ENCODE results near the gene SDCCAG8. TPM values are rescaled to one million over a fixed set of nuclear protein-coding genes. Genes with fewer than 3 reads are reported as not detected.

SDCCAG8 gene
- total RNA-seq, 1 experiment from 2014 or later: 10.0 TPM

GRCh38 chr1:243393096-243393495 is 137.3 kb downstream of the SDCCAG8 start:
- Histone ChIP-seq H2AK5ac (ENCODE audit: insufficient read length, low read length) (no peak overlapping the region), H2AFZ (ENCODE audit: low read length) (no peak overlapping the region), H3K79me1 (ENCODE audit: insufficient read depth, low read depth, low read length, poor library complexity, severe bottlenecking) (no peaks in the 10 kb centered on the region), H2BK20ac (ENCODE audit: low read depth, low read length, poor library complexity, severe bottlenecking) (no peak overlapping the region), H4K91ac (ENCODE audit: insufficient read length, low read depth, low read length) (no peak overlapping the region), H3K79me2 (ENCODE audit: insufficient read depth, low read length) (no peaks in the 10 kb centered on the region), H4K5ac (ENCODE audit: insufficient read length, low read depth, low read length) (no peak overlapping the region), H4K20me1 (ENCODE audit: control insufficient read depth, insufficient read depth, insufficient read length) (no peaks in the 10 kb centered on the region), H2BK5ac (ENCODE audit: insufficient read length, low read length) (no peak overlapping the region), H3K4me2 (ENCODE audit: insufficient read depth, insufficient read length, low read length) (no peak overlapping the region), H2BK120ac (ENCODE audit: low read depth, low read length, poor library complexity, severe bottlenecking) (no peak overlapping the region), H3K14ac (ENCODE audit: insufficient read depth, low read length) (no peak overlapping the region), H3K27me3 (ENCODE audit: insufficient read depth, low read length) (no peaks in the 10 kb centered on the region), H3T11ph (ENCODE audit: low read length) (no peak overlapping the region), H3K18ac (ENCODE audit: insufficient read length, low read depth, low read length) (no peak overlapping the region), H3K23ac (ENCODE audit: insufficient read length, low read depth, low read length) (no peak overlapping the region), H4K8ac (replicated peaks; ENCODE audit: insufficient read length, low read depth, low read length) (no peak overlapping the region), H3K9me3 (ENCODE audit: control insufficient read depth, low read depth, low read length) (no peaks in the 10 kb centered on the region), H3K9ac (ENCODE audit: extremely low read depth, insufficient read length, low read length) (no peak overlapping the region), H3K27ac (ENCODE audit: insufficient read length, low read depth, low read length) (no peak overlapping the region), H2BK12ac (ENCODE audit: insufficient read length, low read depth, low read length) (no peak overlapping the region), H3K4me1 (ENCODE audit: insufficient read depth, low read length) (peaks cover 3% of the 10 kb centered on the region; the same call in 1 of the 2 replicates), H2BK15ac (ENCODE audit: low read depth, low read length) (no peak overlapping the region), H3K56ac (ENCODE audit: insufficient read length, low read depth, low read length) (no peak overlapping the region), H3K23me2 (ENCODE audit: insufficient read length, low read depth, low read length, poor library complexity, severe bottlenecking) (no peaks in the 10 kb centered on the region), H3K4ac (ENCODE audit: low read depth, low read length) (no peak overlapping the region)
- Mint-ChIP-seq H3K36me3 (ENCODE audit: insufficient read depth in 1 of 3, low read depth in 3 of 3) (no peaks in the 10 kb centered on the region), H3K27me3 (ENCODE audit: low read depth) (no peaks in the 10 kb centered on the region), H3K9me3 (no peaks in the 10 kb centered on the region), H3K4me3 (no peak overlapping the region), H3K27ac (peak overlapping the region in 1 of 3 experiments; percentile 38; a peak in 1 of 7 replicates), H3K4me1 (peaks cover 16 to 22% of the 10 kb centered on the region in 2 experiments)
- no peak for TF ChIP-seq CTCF (conservative IDR thresholded peaks at IDR 0.05)
- no peak for DNase-seq
- no CpG with 5 or more reads among the region's 4 CpGs for WGBS (ENCODE audit: extremely low coverage, insufficient read length, low lambda C conversion rate)
